GM23338 (cell line): Measurements from ENCODE around the gene SPP1.

Experiments used
- CREB1 ChIP-seq: fragments of 250-450 bp; sonication (Bioruptor Pico); IDR thresholded peaks from 2 replicates; pipeline ENCODE4 v1.5.0; 2020; ENCODE audit warnings: low read depth, mild to moderate bottlenecking, moderate library complexity
- CTCF ChIP-seq, 2 experiments: fragments of 200-600 bp in 1 of 2; sonication (generic) in 1 of 2; conservative IDR thresholded peaks; 2 replicates each; pipeline versions ENCODE4 v1.5.1 to v1.6.1; 2016 to 2017; ENCODE audit warnings: antibody characterized with exemption in 2 of 2, low read depth in 2 of 2, mild to moderate bottlenecking in 2 of 2, moderate library complexity in 1 of 2
- EZH2 ChIP-seq: fragments of 200-600 bp; sonication (generic); IDR thresholded peaks from one replicate; pipeline ENCODE4 v1.8.0; 2017; ENCODE audit warnings: antibody characterized with exemption, mild to moderate bottlenecking, low read depth; ENCODE audit not compliant: unreplicated experiment
- EZH2phosphoT487 ChIP-seq: fragments of 200-600 bp; sonication (generic); IDR thresholded peaks from one replicate; pipeline ENCODE4 v1.8.1; 2018; ENCODE audit warnings: antibody characterized with exemption; ENCODE audit not compliant: unreplicated experiment
- JUNB ChIP-seq: IDR thresholded peaks from one replicate; pipeline ENCODE4 v1.6.1; 2016; ENCODE audit warnings: antibody characterized with exemption; ENCODE audit not compliant: unreplicated experiment
- NANOG ChIP-seq: IDR thresholded peaks from 2 replicates; pipeline ENCODE4 v1.6.1; 2016; ENCODE audit warnings: antibody characterized with exemption, borderline replicate concordance
- POLR2AphosphoS5 ChIP-seq: IDR thresholded peaks from 2 replicates; pipeline ENCODE4 v1.6.1; 2016; ENCODE audit warnings: antibody characterized with exemption, low read depth
- REST ChIP-seq: IDR thresholded peaks from one replicate; pipeline ENCODE4 v1.6.1; 2018; ENCODE audit warnings: antibody characterized with exemption; ENCODE audit not compliant: unreplicated experiment
- STAT1 ChIP-seq: IDR thresholded peaks from one replicate; pipeline ENCODE4 v1.6.1; 2016; ENCODE audit warnings: antibody characterized with exemption; ENCODE audit not compliant: unreplicated experiment
- ZNF114 ChIP-seq: fragments of 250-450 bp; sonication (Bioruptor Pico); IDR thresholded peaks from 2 replicates; pipeline ENCODE4 v1.5.0; 2020; ENCODE audit warnings: mild to moderate bottlenecking, moderate library complexity
- ZNF331 ChIP-seq: fragments of 250-450 bp; sonication (Bioruptor Pico); IDR thresholded peaks from 2 replicates; pipeline ENCODE4 v1.5.0; 2020; ENCODE audit warnings: low read depth, mild to moderate bottlenecking, moderate library complexity
- TF ChIP-seq, protein P1 (sequence below): fragments of 250-450 bp; sonication (Bioruptor Pico); IDR thresholded peaks from 2 replicates; pipeline ENCODE4 v1.5.0; 2020; ENCODE audit warnings: mild to moderate bottlenecking, moderate library complexity
- TF ChIP-seq, protein P2 (sequence below): IDR thresholded peaks from 2 replicates; pipeline ENCODE4 v1.6.1; 2016; ENCODE audit warnings: antibody characterized with exemption

GRCh38 chr4:87950493-87950892 lies 25.0 kb upstream of the SPP1 start:
- TF ChIP-seq EZH2 (no peak), ZNF331 (no peak), CTCF (conservative IDR thresholded peaks at IDR 0.05; ENCODE audit: low read depth in 2 of 2) (no peak), REST (no peak), CREB1 (CRISPR knock-in tag) (no peak), JUNB (no peak), EZH2phosphoT487 (no peak), POLR2AphosphoS5 (no peak), STAT1 (no peak), NANOG (no peak), ZNF114 (CRISPR knock-in tag) (no peak)
- TF ChIP-seq, protein P1, sequence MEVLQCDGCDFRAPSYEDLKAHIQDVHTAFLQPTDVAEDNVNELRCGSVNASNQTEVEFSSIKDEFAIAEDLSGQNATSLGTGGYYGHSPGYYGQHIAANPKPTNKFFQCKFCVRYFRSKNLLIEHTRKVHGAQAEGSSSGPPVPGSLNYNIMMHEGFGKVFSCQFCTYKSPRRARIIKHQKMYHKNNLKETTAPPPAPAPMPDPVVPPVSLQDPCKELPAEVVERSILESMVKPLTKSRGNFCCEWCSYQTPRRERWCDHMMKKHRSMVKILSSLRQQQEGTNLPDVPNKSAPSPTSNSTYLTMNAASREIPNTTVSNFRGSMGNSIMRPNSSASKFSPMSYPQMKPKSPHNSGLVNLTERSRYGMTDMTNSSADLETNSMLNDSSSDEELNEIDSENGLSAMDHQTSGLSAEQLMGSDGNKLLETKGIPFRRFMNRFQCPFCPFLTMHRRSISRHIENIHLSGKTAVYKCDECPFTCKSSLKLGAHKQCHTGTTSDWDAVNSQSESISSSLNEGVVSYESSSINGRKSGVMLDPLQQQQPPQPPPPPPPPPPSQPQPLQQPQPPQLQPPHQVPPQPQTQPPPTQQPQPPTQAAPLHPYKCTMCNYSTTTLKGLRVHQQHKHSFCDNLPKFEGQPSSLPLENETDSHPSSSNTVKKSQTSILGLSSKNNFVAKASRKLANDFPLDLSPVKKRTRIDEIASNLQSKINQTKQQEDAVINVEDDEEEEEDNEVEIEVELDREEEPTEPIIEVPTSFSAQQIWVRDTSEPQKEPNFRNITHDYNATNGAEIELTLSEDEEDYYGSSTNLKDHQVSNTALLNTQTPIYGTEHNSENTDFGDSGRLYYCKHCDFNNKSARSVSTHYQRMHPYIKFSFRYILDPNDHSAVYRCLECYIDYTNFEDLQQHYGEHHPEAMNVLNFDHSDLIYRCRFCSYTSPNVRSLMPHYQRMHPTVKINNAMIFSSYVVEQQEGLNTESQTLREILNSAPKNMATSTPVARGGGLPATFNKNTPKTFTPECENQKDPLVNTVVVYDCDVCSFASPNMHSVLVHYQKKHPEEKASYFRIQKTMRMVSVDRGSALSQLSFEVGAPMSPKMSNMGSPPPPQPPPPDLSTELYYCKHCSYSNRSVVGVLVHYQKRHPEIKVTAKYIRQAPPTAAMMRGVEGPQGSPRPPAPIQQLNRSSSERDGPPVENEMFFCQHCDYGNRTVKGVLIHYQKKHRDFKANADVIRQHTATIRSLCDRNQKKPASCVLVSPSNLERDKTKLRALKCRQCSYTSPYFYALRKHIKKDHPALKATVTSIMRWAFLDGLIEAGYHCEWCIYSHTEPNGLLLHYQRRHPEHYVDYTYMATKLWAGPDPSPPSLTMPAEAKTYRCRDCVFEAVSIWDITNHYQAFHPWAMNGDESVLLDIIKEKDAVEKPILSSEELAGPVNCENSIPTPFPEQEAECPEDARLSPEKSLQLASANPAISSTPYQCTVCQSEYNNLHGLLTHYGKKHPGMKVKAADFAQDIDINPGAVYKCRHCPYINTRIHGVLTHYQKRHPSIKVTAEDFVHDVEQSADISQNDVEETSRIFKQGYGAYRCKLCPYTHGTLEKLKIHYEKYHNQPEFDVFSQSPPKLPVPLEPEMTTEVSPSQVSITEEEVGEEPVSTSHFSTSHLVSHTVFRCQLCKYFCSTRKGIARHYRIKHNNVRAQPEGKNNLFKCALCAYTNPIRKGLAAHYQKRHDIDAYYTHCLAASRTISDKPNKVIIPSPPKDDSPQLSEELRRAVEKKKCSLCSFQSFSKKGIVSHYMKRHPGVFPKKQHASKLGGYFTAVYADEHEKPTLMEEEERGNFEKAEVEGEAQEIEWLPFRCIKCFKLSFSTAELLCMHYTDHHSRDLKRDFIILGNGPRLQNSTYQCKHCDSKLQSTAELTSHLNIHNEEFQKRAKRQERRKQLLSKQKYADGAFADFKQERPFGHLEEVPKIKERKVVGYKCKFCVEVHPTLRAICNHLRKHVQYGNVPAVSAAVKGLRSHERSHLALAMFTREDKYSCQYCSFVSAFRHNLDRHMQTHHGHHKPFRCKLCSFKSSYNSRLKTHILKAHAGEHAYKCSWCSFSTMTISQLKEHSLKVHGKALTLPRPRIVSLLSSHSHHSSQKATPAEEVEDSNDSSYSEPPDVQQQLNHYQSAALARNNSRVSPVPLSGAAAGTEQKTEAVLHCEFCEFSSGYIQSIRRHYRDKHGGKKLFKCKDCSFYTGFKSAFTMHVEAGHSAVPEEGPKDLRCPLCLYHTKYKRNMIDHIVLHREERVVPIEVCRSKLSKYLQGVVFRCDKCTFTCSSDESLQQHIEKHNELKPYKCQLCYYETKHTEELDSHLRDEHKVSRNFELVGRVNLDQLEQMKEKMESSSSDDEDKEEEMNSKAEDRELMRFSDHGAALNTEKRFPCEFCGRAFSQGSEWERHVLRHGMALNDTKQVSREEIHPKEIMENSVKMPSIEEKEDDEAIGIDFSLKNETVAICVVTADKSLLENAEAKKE (CRISPR knock-in tag) = no peak
- TF ChIP-seq, protein P2, sequence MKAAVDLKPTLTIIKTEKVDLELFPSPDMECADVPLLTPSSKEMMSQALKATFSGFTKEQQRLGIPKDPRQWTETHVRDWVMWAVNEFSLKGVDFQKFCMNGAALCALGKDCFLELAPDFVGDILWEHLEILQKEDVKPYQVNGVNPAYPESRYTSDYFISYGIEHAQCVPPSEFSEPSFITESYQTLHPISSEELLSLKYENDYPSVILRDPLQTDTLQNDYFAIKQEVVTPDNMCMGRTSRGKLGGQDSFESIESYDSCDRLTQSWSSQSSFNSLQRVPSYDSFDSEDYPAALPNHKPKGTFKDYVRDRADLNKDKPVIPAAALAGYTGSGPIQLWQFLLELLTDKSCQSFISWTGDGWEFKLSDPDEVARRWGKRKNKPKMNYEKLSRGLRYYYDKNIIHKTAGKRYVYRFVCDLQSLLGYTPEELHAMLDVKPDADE = no peak
